Measurements from ENCODE around the gene ALDH1L1. TPM values are rescaled to one million over a fixed set of nuclear protein-coding genes. Genes with fewer than 3 reads are reported as not detected.
A peak's percentile ranks its signal among the peaks of the same experiment; 100 is the strongest.

The ALDH1L1 gene
- 1 to 10 TPM in 2 of 5 donors, under 1 TPM in 3; 0.26 to 1.1 (median 0.40) TPM for polyA plus RNA-seq (ENCODE audit: insufficient read depth in 1 of 5, insufficient read length in 5 of 5, low replicate concordance in 1 of 5)
- long read RNA-seq, donor 1: 0 reads
- long read RNA-seq, donor 2: 0 reads
- long read RNA-seq, donor 3: 0 reads
- long read RNA-seq, donor 4: 0 reads
- long read RNA-seq, donor 5: 0 reads
- long read RNA-seq, donor 6: 0 reads
- long read RNA-seq, donor 7, partial matches to known transcripts: 0 of 1 reads
- long read RNA-seq, donor 7, other reads (novel, unspliced or antisense): 0 of 1 reads
- long read RNA-seq, donor 8: 0 reads

DNA sequence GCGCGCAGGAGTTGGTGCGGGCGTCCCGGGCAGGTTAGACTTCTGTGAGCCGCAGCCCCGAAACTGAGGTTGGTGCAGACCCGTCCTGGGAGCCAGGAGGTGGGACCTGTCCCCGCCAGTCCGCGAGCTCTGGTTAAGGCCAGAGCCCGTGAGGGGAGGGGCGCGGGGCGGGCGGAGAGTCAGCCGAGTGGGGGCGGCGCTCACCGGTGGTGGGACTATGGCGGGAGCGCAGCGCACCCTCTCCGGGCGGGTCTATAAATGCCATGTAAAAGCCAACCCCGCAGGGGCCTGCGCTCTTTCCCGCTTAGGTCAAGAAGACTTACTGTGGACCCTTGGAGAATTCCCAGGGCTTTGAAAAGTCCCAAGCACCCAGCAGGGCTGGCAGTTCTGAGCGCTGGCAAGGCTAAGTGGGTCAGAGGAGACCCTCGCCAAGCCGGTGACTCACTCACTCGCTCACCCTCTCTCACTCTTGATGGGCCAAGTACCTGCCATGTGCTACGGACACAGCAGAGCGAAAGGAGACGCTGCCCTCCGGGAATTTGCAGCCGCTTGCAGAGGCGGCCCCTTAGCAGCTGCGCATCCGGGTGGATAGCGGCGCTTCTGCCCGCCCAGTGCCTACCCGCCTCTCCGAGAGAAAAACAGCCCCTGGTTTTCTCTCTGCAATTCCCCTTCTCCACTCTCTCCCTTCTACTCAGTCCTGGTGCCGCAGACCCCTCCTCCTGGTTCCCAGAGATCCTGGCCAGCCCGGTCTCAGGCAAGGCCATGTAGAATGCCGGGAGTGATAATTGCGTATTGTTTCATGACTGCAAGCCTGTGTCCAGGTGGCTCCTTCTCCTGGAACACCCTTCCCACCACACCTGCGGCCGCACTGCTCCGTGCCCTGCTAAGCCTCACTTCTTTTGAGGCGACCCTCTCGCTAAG lies at the start of gene ALDH1L1:
ALDH1L1 (minus strand) TSS at position 110 of the 921 bp plus-strand sequence. CDS start 19,607 bp downstream, outside the sequence.
- peak; percentile 16 to 35 for DNase-seq

DNA sequence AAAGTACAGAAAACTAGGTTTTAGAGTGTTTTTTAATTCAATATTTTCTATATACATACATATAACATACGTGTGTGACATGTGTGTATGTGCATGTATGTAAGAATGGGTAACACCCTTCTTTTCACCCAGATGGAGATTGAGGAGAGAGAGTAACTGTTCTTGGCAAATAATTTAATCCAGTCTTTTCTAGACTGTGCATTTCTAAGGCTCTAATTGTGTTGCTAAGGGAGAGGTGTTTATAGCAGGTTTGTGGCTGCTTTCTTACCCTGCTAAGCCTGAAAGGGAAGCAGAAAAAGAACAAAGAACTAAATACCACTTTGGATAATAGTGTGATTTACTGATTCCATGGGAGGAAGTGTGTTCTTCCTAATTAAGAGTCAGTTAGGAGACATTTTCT lies 46.0 kb upstream of the ALDH1L1 start:
- no peak for DNase-seq

DNA sequence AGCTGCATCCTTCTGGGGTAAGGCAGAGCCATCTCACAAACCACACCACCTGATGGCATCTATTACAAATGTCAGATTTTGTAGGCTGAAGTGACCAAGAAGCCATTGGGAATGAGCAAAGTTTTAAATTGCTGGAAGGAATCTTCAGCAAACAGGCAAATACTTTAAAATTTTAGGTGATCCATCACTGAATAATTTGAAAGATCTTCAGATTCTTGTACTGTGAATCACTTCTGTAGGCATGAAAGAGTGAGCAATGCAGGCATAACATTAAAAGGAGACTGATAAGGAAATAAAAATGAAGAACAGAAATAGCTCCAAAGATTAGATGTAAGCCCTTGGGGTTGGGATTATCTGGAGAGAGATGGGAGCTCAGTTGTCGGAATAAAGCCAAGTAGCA lies 36.0 kb upstream of the ALDH1L1 start:
- DNase-seq: no peak

DNA sequence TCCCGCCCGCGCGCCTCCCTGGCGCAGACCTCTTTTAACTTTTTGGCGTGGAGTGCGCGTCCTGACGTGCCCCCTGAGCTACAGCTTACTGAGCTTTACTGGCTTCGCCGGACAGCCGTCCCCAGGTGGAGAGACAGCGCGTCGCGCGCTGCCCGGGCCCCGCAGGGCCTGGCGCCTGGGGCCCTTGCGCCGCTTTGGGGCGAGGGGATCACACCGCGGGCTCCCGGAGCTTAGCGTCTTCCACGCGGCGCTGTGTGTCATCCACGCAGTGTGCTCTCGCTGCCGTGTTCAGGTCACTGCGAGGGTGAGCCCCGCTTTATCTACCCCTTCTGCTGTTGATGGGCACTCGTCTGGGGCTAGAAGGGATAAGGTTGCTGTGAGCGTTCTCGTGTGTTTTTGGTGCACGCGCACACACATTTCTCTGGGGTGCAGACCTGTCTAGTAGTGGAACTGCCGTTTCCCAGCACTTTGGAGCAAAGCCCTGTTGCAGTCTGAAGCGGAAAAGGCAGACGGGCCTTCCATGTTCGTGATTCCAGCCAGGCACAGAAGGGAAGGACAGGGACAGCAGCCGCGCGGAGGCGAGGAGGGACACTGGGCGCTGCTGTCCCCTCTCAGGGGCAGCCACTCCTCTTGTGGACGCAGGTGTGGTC lies 33.1 kb upstream of the ALDH1L1 start:
- DNase-seq: no peak

DNA sequence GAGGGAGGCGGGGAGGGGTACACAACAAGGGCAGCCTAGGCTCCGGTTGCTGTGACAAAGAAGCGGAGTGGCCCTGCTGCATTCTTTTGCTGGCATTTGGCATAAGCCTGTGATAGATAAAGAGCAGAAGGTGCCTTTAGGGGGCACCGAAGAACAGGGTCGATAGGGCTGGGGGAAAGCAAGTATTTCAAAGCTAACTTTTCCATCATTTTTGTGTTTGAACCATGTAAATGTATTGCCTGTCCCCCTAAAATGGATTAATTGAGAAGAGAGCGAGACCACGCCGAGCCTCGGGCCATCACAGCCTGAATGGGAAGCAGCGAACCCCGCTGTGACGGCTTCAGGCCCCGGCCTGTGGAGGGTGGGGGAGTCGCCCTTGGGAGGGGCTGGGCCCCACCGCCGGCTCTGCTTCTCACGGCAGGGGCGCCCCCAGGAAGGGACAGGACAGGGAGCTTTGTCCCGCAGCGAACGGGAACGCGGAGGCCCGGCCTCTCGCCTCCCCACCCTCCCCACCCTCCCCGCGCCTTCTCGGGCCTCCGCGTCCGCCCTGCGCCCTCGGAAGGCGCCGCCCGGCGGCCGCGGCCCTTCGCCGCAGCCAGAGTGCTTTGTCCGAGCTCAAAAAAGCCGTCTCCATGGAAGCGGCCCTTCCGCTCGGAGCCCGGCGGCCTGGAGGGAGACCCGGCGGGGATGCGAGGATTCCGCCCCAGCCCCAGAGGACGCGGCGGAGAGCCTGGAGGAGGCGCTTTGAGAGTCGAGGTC lies 32.4 kb upstream of the ALDH1L1 start:
- peak; percentile 63 to 75 for DNase-seq

DNA sequence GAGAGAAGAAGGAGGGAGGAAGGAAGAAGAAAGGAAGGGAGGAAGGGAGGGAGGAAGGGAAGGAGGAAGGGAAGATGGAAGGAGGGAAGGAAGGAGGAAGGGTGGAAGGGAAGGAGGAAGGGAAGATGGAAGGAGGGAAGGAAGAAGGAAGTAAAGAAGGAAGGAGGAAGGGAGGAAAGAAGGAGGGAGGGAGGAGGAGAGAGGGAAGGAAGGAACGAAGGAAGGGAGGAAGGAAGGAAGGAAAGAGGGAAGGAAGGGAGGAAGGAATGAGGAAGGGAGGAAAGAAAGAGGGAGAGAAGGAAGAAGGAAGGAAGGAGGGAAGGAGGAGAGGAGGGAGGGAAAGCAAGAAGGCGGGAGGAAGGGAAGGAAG lies 31.8 kb upstream of the ALDH1L1 start:
- DNase-seq: no peak

DNA sequence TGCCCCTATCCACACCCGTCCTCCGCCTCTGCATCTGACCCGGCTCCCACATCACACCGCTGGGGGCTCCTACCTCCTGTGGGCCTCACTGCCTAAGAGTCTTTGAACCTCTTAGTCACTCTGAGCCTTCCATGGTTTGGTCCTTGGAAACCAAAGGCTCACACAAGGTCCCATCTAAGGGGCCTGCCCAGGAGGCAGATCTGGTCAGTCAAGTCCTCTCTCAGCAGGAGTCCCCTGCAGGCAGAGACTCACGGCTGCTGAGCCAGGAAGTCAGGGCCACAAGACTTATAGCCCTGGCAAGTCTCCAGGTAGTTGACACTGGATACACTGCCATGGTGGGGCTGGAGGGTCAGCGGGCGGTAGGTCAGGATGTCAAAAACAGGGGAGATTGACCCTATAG lies 31.2 kb upstream of the ALDH1L1 start:
- DNase-seq: no peak

DNA sequence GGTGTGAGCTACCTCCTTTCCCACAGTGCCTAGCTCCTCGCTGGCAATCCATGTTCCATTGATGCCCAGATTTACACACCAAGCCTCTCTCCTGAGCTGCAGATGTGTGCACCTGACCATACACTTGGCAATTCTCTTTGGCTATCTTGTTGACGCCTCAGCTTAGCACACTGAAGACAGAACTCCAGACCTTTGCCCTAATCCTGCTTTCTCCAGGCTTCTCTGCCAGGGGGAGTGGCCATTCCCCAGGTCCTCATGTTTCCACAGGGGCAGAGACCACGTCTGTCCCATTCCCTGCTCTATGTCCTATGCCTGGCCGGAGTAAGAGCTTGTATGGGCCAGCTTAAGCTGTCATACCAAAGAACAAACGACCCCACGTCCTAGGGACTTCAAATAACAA lies 30.2 kb upstream of the ALDH1L1 start:
- DNase-seq: no peak

DNA sequence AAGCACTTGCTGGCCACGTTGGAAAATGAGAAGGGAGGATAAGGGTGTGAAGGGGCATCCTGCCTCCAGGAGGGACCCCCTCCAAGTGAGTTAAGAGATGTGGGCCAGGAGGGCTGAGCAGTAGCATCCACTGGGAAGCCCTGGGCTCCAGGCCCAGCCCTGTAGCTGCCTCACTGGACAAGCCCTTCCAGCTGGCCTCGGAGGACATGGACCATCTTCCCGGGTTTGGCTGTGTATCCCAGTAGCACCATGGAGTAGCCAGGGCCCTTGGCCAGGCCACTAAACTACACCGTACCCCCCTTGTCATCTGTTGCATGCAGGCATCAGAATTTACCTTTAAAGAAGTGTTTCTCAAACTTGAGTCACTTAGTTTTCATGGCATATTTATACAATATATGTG lies 29.4 kb upstream of the ALDH1L1 start:
- no peak for DNase-seq

DNA sequence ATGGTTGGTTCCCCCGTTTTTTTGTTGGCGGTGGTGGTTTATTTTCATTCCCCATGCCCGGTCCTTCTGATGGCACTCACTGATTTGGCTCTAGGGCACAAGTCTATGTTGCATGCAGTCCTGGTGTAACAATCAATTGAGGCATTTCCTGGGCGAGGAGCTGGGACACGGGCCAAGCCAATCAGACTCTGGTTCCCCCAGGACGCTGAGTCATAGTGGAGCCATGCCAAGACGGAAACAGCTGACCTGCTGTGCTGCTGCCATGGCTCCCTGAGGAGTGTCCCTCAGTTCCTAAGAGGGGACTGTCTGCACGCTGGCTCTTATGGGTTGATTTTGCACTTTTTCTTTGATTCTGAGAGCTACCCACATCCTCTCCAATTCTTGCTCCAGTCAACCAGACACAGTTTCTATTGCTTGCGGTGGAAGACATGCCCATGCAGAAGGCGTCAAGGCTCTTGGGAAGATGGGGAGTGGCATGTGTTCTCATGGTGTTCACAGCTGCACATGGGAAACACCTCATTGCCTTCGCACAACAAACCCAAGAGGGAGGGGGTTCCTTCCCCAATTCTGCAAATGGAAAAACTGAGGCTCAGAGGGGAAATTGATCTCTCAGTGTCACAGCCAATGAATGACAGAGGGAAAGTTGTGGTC lies 28.3 kb upstream of the ALDH1L1 start:
- peak in 1 of 2 donors; percentile 40 for DNase-seq

DNA sequence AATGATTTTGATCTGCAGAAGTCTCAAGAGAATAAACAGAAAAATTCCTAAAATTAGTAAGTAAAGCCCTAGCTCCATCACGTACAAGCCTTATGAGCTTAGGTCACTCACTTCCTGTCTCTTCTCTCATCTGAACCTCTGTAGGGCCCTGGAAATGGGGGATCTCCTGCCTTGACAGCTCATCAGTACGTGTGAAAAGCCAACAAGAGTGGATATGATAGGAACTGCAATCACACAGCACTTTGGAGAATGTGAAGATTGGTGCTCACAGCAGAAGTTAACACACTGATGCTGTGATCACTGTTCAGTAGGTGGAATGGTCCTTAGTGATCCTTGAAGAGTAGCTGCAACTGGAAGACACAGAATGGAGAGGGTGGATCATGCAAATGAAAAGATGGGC lies 27.8 kb upstream of the ALDH1L1 start:
- no peak for DNase-seq

DNA sequence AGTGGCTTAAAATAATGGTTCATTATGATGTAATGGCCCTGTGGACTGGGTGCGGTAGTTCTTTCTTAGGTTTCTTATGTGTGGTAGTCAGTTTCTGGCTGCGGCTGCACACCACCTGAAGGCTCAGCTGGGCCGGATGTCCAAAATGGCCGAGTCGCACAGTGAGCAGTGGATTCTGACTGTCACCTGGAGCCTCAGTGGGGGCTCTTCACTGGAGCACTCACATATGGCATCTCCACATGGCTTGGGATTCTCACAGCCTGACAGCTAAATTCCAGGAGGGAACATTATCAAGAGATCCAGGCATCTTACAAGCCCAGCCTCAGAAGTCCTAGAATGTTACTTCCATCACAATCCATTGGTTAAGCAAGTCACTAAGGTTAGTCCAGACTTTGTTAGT lies 26.8 kb upstream of the ALDH1L1 start:
- no peak for DNase-seq

DNA sequence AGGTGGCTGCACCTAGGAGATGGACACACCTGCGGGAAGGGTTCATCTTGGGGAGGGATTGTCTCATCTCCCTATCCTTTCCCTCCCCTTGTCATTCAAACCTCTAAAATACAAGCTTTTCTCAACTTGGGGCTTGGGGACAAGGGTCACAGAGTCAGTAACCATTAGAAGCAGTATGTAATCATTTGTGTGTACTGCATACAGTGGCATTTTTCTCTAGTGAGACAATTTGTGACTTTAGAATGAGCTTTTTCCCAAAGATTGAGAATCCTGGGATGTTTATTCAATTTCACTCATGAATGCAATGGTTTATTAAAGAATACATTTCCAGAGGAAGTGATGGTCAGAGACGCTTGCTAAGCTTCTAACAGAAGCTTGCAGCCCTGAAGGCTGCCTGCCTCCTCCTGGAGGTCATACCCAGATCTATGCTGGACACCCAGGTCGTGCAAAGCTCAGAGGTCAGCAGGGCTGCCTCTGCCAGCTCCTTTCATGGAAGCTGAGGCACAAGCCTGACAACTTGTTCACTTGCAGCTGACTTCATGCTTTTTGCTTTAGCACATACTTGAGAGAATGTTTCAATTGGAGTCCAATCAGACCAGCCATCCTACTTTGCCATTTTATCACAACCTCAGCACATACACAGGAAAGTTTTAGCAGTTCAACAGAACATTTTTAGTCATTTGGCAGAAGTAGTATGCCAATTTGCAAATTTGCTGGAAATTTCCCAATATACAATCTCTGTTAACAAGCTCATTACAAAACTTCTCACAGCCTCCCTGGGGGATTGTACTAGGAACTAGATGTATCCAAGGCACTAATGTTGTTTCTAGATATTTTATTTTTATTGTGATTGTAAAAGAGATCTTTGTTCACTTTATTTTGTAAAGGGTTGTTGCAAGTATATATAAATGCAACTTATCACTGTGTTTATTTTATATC lies 25.6 kb upstream of the ALDH1L1 start:
- no peak for DNase-seq

DNA sequence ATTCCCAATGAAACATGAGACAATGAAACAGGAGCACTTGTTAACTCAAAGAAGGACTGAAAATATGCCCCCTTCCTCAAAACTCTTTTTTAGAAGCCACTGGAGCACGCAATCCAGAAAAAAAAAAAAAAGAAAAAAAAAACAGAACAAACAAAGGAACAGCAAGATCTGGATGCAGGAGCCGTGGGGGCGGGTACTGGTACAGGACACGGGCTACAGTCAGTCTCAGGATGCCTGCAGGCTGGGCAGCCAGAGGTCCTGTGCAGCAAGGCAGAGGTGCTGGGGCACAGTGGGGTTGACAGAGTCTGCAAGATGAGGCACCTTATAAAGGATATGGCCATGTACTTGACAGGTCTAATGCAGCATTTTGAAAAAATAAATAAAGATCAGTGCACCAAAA lies 22.3 kb upstream of the ALDH1L1 start:
- DNase-seq: no peak

DNA sequence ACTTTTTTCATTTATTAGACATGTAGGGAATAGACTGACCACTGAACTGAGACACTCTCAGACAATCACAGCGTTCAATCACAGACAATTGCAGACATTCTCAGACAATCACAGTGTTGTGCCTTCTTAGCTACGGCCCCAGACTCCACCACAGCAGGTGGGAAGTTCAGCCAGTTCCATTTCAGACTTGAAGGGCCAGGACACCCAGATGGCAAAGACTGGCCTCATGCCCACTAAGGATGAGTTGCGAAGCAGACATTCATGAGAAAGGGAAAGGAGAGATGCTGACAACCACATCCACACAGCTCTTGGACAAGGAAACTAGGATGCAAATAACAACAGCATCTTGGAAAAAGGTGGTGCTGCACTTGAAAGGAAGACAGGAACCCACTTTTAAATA lies 21.9 kb upstream of the ALDH1L1 start:
- DNase-seq: no peak

DNA sequence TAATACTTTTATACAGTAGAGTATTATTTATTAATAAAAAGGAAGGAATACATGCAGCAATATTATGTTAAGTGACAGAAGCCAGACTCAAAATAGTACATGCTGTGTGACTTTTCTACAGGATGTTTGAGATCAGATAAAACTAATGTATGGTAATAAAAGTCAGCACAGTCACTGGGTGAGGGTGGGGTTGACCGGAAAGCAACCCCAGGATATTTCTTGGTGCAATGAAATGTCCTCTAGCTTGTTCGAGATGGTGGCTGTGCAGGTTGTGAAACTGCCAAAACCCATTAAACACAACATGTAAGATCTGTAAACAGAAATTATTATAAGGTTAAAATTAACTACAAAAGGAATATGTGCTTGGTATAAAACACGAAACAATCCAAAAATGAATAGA lies 20.8 kb upstream of the ALDH1L1 start:
- DNase-seq: no peak

DNA sequence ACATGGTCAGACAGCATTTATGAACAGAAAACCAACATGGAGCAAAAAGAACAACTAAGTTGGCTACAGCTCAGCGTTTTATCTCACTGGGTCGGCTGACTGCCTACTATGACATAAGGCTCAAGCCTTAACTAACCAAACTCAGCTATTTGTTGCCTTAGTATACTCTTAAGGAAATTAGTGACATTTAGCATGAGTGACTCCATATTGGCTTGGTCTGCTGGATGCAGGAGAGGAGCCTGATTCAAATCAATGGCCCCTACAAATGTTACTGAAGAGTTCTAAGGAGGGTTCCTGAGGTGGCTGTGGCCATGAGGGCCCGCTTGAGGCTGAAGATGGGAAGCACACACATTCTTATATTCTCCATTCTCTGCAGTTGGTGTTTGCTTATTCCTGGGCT lies 20.1 kb upstream of the ALDH1L1 start:
- DNase-seq: no peak

DNA sequence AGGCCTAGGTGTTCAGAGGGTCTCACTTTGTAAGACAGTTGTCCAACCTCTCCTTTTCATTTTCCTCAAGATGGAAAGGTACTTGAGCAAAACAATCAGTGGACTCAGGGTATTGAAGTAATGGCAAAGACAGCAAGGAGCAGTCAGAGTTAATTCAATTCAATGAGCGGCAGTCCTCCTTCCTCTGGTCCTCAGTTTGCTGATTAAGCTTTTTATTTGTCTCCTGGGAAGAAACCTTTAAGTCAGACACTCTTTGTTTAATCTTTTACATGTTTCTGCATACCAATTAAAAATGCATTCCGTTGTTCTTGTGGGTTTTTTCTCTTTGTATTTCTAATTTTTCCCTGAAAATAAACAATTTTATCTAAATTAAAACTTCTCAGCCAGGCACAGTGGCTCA lies 18.9 kb upstream of the ALDH1L1 start:
- no peak for DNase-seq

DNA sequence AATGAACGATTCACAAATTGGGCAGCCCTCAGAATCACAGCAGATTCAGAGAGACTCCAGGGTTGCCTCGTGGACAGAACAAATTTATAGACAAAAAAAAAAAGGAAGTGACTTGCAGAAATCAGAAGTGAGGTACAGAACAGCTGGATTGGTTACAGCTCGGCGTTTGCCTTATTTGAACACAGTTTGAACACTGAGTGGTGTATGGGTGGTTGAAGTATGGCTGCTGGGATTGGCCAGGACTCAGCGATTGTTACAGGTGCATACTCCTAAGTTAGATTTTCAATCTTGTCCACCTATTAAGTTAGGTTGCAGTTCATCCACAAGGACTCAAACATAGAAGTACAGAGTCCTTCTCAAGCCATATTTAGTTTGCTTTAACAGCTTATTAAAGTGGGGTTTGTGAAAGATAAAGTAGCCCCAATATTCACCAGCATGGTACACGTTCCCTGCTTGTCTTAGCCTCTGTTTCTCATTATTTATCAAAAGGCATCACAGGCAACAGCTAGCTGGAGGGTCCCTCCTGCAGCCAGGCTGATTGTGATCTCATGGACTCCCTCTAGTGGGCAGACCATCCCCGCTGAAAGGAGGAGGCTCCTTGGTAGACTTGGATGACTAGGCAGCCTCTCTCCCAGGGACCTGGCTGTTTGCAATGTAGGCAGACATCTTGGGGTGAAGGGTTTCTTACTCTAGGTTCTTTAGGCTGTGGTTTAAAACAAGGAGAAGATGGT lies 17.6 kb upstream of the ALDH1L1 start:
- peak in 1 of 2 donors; percentile 21 for DNase-seq
